CD4-positive, alpha-beta T cell treated with Interleukin-2 at 100 ng/mL for 4 hours (primary cell): ENCODE measurements around the gene CES3.

ENCODE experiments used
- DNase-seq: peaks from one replicate; pipeline ENCODE4 v3.0.0-alpha.2; 2020; ENCODE audit warnings: low spot score

The CES3 gene

GRCh38 chr16:66961065-66961744 lies at the start of gene CES3:
CES3 (plus strand) TSS chr16:66961266; CDS start chr16:66961308, 42 bp downstream.
- peak; percentile 60 for DNase-seq

GRCh38 chr16:66911801-66912200 lies 49.3 kb upstream of the CES3 start:
- DNase-seq: no peak

GRCh38 chr16:66913081-66913480 lies 48.0 kb upstream of the CES3 start:
- no peak for DNase-seq

GRCh38 chr16:66913711-66914110 lies 47.4 kb upstream of the CES3 start:
- no peak for DNase-seq

GRCh38 chr16:66914541-66914940 lies 46.5 kb upstream of the CES3 start:
- no peak for DNase-seq

GRCh38 chr16:66915041-66915440 lies 46.0 kb upstream of the CES3 start:
- no peak for DNase-seq

GRCh38 chr16:66916518-66916917 lies 44.5 kb upstream of the CES3 start:
- no peak for DNase-seq

- DNase-seq: no peak
Measured at GRCh38 chr16:66917741-66918140, 43.3 kb upstream of the CES3 start.

- no peak for DNase-seq
Measured at GRCh38 chr16:66918355-66918754, 42.7 kb upstream of the CES3 start.

GRCh38 chr16:66918803-66919568 lies 42.1 kb upstream of the CES3 start, which contains the start of gene CDH16:
CDH16 (minus strand) TSS chr16:66918885; CDS start chr16:66918065, 820 bp downstream.
- no peak for DNase-seq

GRCh38 chr16:66919569-66920298 lies 41.3 kb upstream of the CES3 start:
- DNase-seq: no peak

- DNase-seq: no peak
Measured at GRCh38 chr16:66920299-66920590, 40.8 kb upstream of the CES3 start.

GRCh38 chr16:66920924-66921680 lies 40.0 kb upstream of the CES3 start:
- DNase-seq: no peak

- DNase-seq: no peak
Measured at GRCh38 chr16:66921729-66922450, 39.2 kb upstream of the CES3 start.

GRCh38 chr16:66923247-66923731 lies 37.8 kb upstream of the CES3 start:
- DNase-seq: no peak

GRCh38 chr16:66923866-66924265 lies 37.2 kb upstream of the CES3 start:
- DNase-seq: no peak

- DNase-seq: no peak
Measured at GRCh38 chr16:66924527-66925321, 36.3 kb upstream of the CES3 start.

- DNase-seq: no peak
Measured at GRCh38 chr16:66925322-66925840, 35.7 kb upstream of the CES3 start, which contains the start of gene RRAD. RRAD (minus strand) TSS chr16:66925535; CDS start chr16:66925179, 356 bp downstream.

- no peak for DNase-seq
Measured at GRCh38 chr16:66926171-66926947, 34.7 kb upstream of the CES3 start.
